Parietal lobe (tissue), 2 donors: Measurements from ENCODE around the gene ANXA7. TPM values are rescaled to one million over a fixed set of nuclear protein-coding genes. Genes with fewer than 3 reads are reported as not detected.

Experiments used
- small RNA-seq: library from RNA; depleted of rRNA; stranded (forward); fragments of <200 nt; gene quantifications from one replicate; pipeline ENCODE3, GENCODE V24; 2014; ENCODE audit warnings: low replicate concordance
- total RNA-seq: library from RNA; depleted of rRNA; stranded (reverse); fragments of >200 nt; gene quantifications from one replicate; pipeline ENCODE4 v1.2.3, GENCODE V29; 2014

The ANXA7 gene
- 28.5 TPM for total RNA-seq

GRCh38 chr10:73413528-73414229, at the start of gene ANXA7:
Gene ANXA7 (minus strand): TSS chr10:73414058. CDS start chr10:73400856, 13,202 bp downstream.

GRCh38 chr10:73433538-73433867, 19.6 kb upstream of the ANXA7 start, which contains the start of gene MSS51:
Gene MSS51 (minus strand): TSS chr10:73433561. CDS start chr10:73428284, 5,277 bp downstream.

DNA sequence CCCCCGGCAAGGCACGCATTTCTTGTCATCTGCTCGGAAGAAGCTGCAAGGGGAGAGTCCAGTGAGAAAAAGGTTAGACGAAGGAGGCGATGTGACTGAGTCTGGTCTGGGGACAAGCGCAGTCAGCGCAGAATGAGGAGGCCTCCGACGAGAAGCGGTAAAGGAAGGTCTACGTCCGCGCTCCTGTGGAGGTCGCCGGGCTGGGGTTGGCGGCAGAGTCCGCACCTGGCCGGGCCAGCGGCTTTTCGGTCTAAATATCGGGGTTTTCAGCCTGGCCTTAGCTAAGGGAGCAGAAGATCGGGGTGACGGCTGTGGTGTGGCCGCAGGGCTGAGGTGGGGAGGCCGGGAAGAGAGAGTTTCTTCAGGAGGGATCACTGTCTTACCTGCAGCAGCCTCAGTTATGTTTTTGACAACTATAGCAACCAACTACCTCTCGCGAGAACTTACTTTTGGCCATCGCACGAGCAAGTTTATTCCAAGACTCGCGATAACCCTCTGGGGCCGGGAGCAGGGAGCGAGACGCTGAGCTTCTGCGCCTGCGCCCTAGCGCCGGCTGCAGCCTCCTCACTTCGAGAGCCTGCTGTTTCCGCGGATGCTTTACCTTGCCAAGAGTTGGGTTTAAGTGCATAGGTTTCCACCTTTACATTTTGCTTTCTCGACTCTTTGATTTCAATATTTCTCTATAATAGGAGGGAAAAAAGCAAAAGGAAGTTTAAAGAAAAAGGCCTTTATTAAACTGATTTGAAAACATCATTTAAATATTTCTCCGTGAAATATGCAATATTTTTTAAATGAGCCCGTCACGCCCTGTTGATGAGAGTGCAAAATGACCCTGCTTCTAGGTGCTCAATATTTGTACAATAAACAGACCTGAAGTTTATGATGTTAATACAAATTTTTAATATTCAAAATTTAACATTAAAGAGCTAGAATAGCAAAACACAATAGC, 55.3 kb downstream of the ANXA7 start, which contains the start of gene CFAP70:
TSS of gene CFAP70 (minus strand) at position 534 of the 949 bp plus-strand sequence. CDS start 4,068 bp downstream, outside the sequence.

Small RNA genes within 50 kb of the gene (small RNA-seq; reads per million reads assigned to genes)
- not detected for gene RF00019

Other genes starting within 250 kb of the ANXA7 start
- 36.3 TPM for gene ECD, start 246.1 kb downstream of the ANXA7 start, total RNA-seq
- gene FAM149B1, start 245.9 kb downstream of the ANXA7 start, total RNA-seq = 41.9 TPM
- gene DNAJC9, start 166.8 kb downstream of the ANXA7 start, total RNA-seq = 90.1 TPM
- 87.3 TPM for gene MRPS16, start 161.4 kb downstream of the ANXA7 start, total RNA-seq
- gene CFAP70, start 55.2 kb downstream of the ANXA7 start, total RNA-seq = 1.6 TPM
- gene MSS51, start 19.5 kb upstream of the ANXA7 start, total RNA-seq = 6.9 TPM
- gene PPP3CB, start 82.0 kb upstream of the ANXA7 start, total RNA-seq = 148 TPM
- gene USP54, start 177.3 kb upstream of the ANXA7 start, total RNA-seq = 51.3 TPM
- gene MYOZ1, start 227.4 kb upstream of the ANXA7 start, total RNA-seq = not detected
- gene SYNPO2L, start 242.0 kb upstream of the ANXA7 start, total RNA-seq = not detected